K562 (cell line): ENCODE measurements around the gene COL4A2. TPM values are rescaled to one million over a fixed set of nuclear protein-coding genes. Genes with fewer than 3 reads are reported as not detected.

Experiments
- ATAC-seq: fragments of 200-7000 bp; cut with Tn5 transposase; 3 replicates; pipeline ENCODE4 v1.9.1; 2020; ENCODE audit warnings: moderate library complexity
- BruUV-seq: library from RNA; stranded (reverse); fragments of 400-500 nt; replicated peaks from 2 replicates; lab custom pipeline; 2021; lab: Mats Ljungman, UMichigan
- CTCF ChIA-PET: fragments of 300-600 bp; formaldehyde crosslinking; extraction: SDS; loops from one replicate; lab custom pipeline; 2021; ENCODE audit warnings: low intra/inter-chr PET ratio; lab: Yijun Ruan, JAX
- POLR2A ChIA-PET: fragments of 300-600, 350-650 bp; sonication (Branson Sonifier 250); formaldehyde crosslinking; extraction: SDS; loops from one replicate; lab custom pipeline; 2021; ENCODE audit warnings: antibody characterized with exemption, inconsistent platforms; lab: Yijun Ruan, JAX
- DNase-seq, 4 experiments: peaks; one replicate each; pipeline versions ENCODE4 v3.0.0 to v3.0.0-alpha.2; 2011 to 2018; ENCODE audit warnings: low spot score in 3 of 4, mixed read lengths in 3 of 4; ENCODE audit errors: extremely low read depth in 1 of 4
- FAIRE-seq: peaks from 2 replicates; lab custom pipeline; 2011; peaks lifted over from hg19 to GRCh38; lab: Jason Lieb, UNC
- H2AFZ ChIP-seq: 2 replicates; pipeline ENCODE4 v1.6.0; 2011; ENCODE audit warnings: low read depth, low read length, control low read depth, inconsistent platforms
- H3K27ac ChIP-seq: fragments of 200-600 bp; 3 replicates; pipeline ENCODE4 v1.8.0; 2011; ENCODE audit warnings: low read depth, mild to moderate bottlenecking, control low read depth, inconsistent platforms, low read length, moderate library complexity, mixed read lengths; ENCODE audit errors: extremely low read depth
- H3K27me3 ChIP-seq, 2 experiments: fragments of 300-600 bp in 1 of 2; 2 replicates in 1 of 2; 3 replicates in 1 of 2; pipeline versions ENCODE4 v1.6.0 to v1.8.0; 2011; ENCODE audit warnings: inconsistent platforms in 2 of 2, low read length in 2 of 2, mild to moderate bottlenecking in 1 of 2, mixed read lengths in 1 of 2, moderate library complexity in 1 of 2; ENCODE audit not compliant: control insufficient read depth in 2 of 2, insufficient read depth in 2 of 2
- H3K36me3 ChIP-seq: fragments of 300-600 bp; 3 replicates; pipeline ENCODE4 v1.8.0; 2011; ENCODE audit warnings: mild to moderate bottlenecking, low read length, inconsistent platforms; ENCODE audit not compliant: control insufficient read depth, insufficient read depth
- H3K4me1 ChIP-seq, 2 experiments: fragments of 200-600 bp in 1 of 2; replicated peaks in 1 of 2; 2 replicates in 1 of 2; 3 replicates in 1 of 2; pipeline versions ENCODE4 v1.5.1 to v1.8.0; 2011; ENCODE audit warnings: inconsistent platforms in 2 of 2, low read length in 2 of 2, mild to moderate bottlenecking in 1 of 2, mixed read lengths in 1 of 2, moderate library complexity in 1 of 2; ENCODE audit not compliant: control insufficient read depth in 2 of 2, insufficient read depth in 2 of 2
- H3K4me2 ChIP-seq: 2 replicates; pipeline ENCODE4 v1.6.1; 2011; ENCODE audit warnings: low read length, control low read depth, inconsistent platforms, mixed read lengths; ENCODE audit not compliant: insufficient read depth
- H3K4me3 ChIP-seq: fragments of 200-600 bp; sonication (generic), shearing (Covaris generic); 2 replicates; pipeline ENCODE4 v1.5.1; 2016; ENCODE audit warnings: control low read depth, inconsistent platforms
- H3K79me2 ChIP-seq: fragments of 200-600 bp; 3 replicates; pipeline ENCODE4 v1.8.0; 2011; ENCODE audit warnings: low read length, inconsistent platforms; ENCODE audit not compliant: control insufficient read depth, insufficient read depth
- H3K9ac ChIP-seq, 2 experiments: 2 replicates each; pipeline versions ENCODE4 v1.6.0 to v1.6.1; 2011; ENCODE audit warnings: low read depth in 2 of 2, low read length in 2 of 2, control low read depth in 1 of 2, inconsistent platforms in 1 of 2, mild to moderate bottlenecking in 1 of 2, mixed read lengths in 1 of 2; ENCODE audit not compliant: insufficient read depth in 1 of 2
- H3K9me1 ChIP-seq: one replicate; pipeline ENCODE4 v1.6.0; 2011; ENCODE audit warnings: inconsistent platforms, mild to moderate bottlenecking, low read length, moderate library complexity; ENCODE audit not compliant: control insufficient read depth, insufficient read depth
- H3K9me3 ChIP-seq: replicated peaks from 2 replicates; pipeline ENCODE4 v1.5.1; 2011; ENCODE audit warnings: low read depth, low read length, inconsistent platforms; ENCODE audit not compliant: control insufficient read depth, insufficient read depth
- H4K20me1 ChIP-seq: replicated peaks from 2 replicates; pipeline ENCODE4 v1.6.1; 2011; ENCODE audit warnings: low read length, inconsistent platforms, mixed read lengths; ENCODE audit not compliant: control insufficient read depth, insufficient read depth
- MTA3 ChIP-seq: fragments of 450-650 bp; formaldehyde crosslinking; IDR thresholded peaks from 2 replicates; pipeline ENCODE4 v1.6.1; 2017; ENCODE audit warnings: mild to moderate bottlenecking, borderline replicate concordance
- WGBS: fragments of 100-300 bp; shearing (Covaris generic); methylation state at CpG from one replicate; pipeline ENCODE4 v1.1.6; 2016; ENCODE audit warnings: low coverage, mixed read lengths; ENCODE audit not compliant: insufficient coverage; ENCODE audit errors: missing lambda C conversion rate; 5-methylcytosine and 5-hydroxymethylcytosine counted together
- in situ Hi-C: fragments of 300-500 bp; cut with MboI; formaldehyde crosslinking; loops from 4 replicates; pipeline ENCODE4 v1.15.0; 2018; ENCODE audit warnings: inconsistent platforms, mixed read lengths
- intact Hi-C: fragments of 100-400 bp; cut with micrococcal nuclease; formaldehyde crosslinking; loops from 2 replicates; pipeline ENCODE4 v1.14.2; 2022
- polyA plus RNA-seq, 8 experiments: library from polyadenylated mRNA; depleted of rRNA in 4 of 8; stranded (reverse) in 5 of 8; unstranded in 3 of 8; fragments of >200 nt; fragmentation: Nextera tagmentation in 2 of 8; fragmentation: Illumina TruSeq in 1 of 8; extraction: Ambion mirVana in 2 of 8; extraction: Trizol in 1 of 8; gene quantifications; 2 replicates each; pipeline versions ENCODE4 v1.2.1 to v1.2.3, GENCODE V29; 2011 to 2014; ENCODE audit warnings: inconsistent platforms in 1 of 8, missing spikeins in 1 of 8
- total RNA-seq, 7 experiments: library from RNA; depleted of rRNA in 6 of 7; stranded (reverse); fragments of >200 nt in 6 of 7; fragmentation: Illumina TruSeq in 2 of 7; extraction: Trizol in 2 of 7; gene quantifications; 2 replicates each; pipeline versions ENCODE4 v1.2.1 to v1.2.3, GENCODE V29; 2011 to 2021; ENCODE audit warnings: low replicate concordance in 1 of 7
- TF ChIP-seq, protein P1 (sequence below): fragments of 250-450 bp; sonication (Bioruptor Pico); IDR thresholded peaks from 2 replicates; pipeline ENCODE4 v1.4.0; 2020; ENCODE audit warnings: mild to moderate bottlenecking, moderate library complexity

The COL4A2 gene
- total and polyA plus RNA-seq, 9 of the 15 experiments (the other 6 are each of a cell fraction or from before 2014, with no cell fraction given), result 0.13 to 15.2 (median 8.1) TPM

- TF ChIP-seq MTA3, result no peak
Observed at GRCh38 chr13:110377178-110377825, 70.2 kb downstream of the COL4A2 start (continued).

DNA sequence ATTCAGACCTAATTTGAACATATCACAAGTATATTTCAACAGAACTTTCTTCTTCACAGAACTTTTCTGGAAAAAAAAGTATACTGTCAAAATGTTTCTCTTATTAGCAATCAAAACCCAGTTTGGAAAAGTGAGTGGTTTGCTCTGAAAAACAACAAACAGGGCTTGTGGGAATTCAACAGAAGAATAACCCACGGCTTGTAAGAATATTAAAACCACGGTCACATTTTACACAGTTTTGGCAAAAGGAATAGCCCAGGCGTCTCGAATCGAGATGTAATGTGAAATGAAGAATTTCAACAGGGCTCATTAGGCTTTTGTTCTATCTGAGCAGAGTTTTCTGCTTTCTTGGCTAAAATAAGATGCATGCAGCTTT lies 70.7 kb downstream of the COL4A2 start:
- Histone ChIP-seq H3K79me2 (no peaks in the 10 kb centered on the region), H3K9me1 (no peaks in the 10 kb centered on the region), H3K9me3 (no peaks in the 10 kb centered on the region), H3K27ac (no peak overlapping the region), H3K36me3 (no peaks in the 10 kb centered on the region), H3K4me1 (no peaks in the 10 kb centered on the region), H4K20me1 (no peaks in the 10 kb centered on the region), H2AFZ (no peak overlapping the region), H3K27me3 (peaks cover 3 to 32% of the 10 kb centered on the region in 2 experiments; a peak in 3 of 5 replicates), H3K4me3 (no peak overlapping the region), H3K4me2 (no peak overlapping the region), H3K9ac (no peak overlapping the region)
- ChIA-PET CTCF (no interaction called here), POLR2A (no interaction called here)
- 0% methylated on average over 5 of the region's 5 CpGs for whole genome bisulfite sequencing
- no TSS peak for BruUV-seq
- intact Hi-C loops, result no loop called here
- ATAC-seq, result no peak
- DNase-seq, result no peak
- TF ChIP-seq, protein P1, sequence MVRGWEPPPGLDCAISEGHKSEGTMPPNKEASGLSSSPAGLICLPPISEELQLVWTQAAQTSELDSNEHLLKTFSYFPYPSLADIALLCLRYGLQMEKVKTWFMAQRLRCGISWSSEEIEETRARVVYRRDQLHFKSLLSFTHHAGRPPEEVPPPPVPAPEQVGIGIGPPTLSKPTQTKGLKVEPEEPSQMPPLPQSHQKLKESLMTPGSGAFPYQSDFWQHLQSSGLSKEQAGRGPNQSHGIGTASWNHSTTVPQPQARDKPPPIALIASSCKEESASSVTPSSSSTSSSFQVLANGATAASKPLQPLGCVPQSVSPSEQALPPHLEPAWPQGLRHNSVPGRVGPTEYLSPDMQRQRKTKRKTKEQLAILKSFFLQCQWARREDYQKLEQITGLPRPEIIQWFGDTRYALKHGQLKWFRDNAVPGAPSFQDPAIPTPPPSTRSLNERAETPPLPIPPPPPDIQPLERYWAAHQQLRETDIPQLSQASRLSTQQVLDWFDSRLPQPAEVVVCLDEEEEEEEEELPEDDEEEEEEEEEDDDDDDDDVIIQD (CRISPR knock-in tag), result no peak
- no peak for FAIRE-seq
- in situ Hi-C loops, result no loop called here
